Measurements from ENCODE around the gene CD81. TPM values are rescaled to one million over a fixed set of nuclear protein-coding genes. Genes with fewer than 3 reads are reported as not detected.
"Not testable (repeated sequence)": the region's sequence is repeated elsewhere in the genome, so short reads cannot be mapped to it uniquely, and the experiment has no call there.

Gene CD81
- total RNA-seq, 2 experiments from 2014 or later, result 181 to 183 TPM

DNA sequence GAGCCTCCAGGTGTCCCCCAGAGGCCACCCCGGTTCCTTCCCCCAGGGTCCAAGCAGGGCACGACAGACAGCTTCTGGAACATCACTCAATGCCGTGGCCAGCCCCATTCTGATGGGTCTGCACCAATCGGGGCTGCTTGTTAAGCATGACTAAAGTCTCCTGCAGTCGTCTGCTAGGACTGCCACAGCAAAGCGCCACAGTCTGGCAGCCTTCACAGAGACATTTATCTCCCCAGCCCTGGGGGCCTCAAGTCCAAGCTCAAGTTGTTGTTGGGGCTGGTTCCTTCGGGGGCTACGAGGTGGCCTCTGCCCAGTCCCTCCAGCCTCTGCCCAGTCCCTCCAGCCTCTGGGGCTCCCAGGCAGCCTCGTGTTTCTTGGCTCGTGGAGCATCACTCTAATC, 14.0 kb upstream of the CD81 start:
- Histone ChIP-seq H3K27ac (ENCODE audit: low read depth in 1 of 2, low read length in 2 of 2) (no peak overlapping the region), H3K36me3 (ENCODE audit: insufficient read depth, low read length) (no peaks in the 10 kb centered on the region), H3K4me3 (ENCODE audit: low read length) (no peak overlapping the region), H3K27me3 (ENCODE audit: control insufficient read depth in 1 of 2, insufficient read depth in 2 of 2, low read length in 2 of 2) (no peaks in the 10 kb centered on the region), H3K9me3 (ENCODE audit: control insufficient read depth in 1 of 2, insufficient read depth in 1 of 2, low read length in 2 of 2) (no peaks in the 10 kb centered on the region), H3K4me1 (ENCODE audit: insufficient read depth, low read length) (no peaks in the 10 kb centered on the region)
- DNase-seq (no peak), ATAC-seq (ENCODE audit: poor library complexity) (no peak)
- no peaks in the 10 kb centered on the region for H3K27me3 Mint-ChIP-seq
- POLR2A ChIA-PET, result no interaction called here
- intact Hi-C loops (cut with DNase I, micrococcal nuclease), result no loop called here
- no peaks in the 10 kb centered on the region for H3K9me3 Mint-ChIP-seq
- no peak overlapping the region for H3K4me3 Mint-ChIP-seq
- CTCF ChIA-PET, result no interaction called here
- TF ChIP-seq CTCF (IDR thresholded peaks at IDR 0.05), result no peak
- H3K4me1 Mint-ChIP-seq (ENCODE audit: low read depth), result no peaks in the 10 kb centered on the region
- H3K27ac Mint-ChIP-seq, result no peak overlapping the region
- H3K36me3 Mint-ChIP-seq (ENCODE audit: low read depth), result no peaks in the 10 kb centered on the region

DNA sequence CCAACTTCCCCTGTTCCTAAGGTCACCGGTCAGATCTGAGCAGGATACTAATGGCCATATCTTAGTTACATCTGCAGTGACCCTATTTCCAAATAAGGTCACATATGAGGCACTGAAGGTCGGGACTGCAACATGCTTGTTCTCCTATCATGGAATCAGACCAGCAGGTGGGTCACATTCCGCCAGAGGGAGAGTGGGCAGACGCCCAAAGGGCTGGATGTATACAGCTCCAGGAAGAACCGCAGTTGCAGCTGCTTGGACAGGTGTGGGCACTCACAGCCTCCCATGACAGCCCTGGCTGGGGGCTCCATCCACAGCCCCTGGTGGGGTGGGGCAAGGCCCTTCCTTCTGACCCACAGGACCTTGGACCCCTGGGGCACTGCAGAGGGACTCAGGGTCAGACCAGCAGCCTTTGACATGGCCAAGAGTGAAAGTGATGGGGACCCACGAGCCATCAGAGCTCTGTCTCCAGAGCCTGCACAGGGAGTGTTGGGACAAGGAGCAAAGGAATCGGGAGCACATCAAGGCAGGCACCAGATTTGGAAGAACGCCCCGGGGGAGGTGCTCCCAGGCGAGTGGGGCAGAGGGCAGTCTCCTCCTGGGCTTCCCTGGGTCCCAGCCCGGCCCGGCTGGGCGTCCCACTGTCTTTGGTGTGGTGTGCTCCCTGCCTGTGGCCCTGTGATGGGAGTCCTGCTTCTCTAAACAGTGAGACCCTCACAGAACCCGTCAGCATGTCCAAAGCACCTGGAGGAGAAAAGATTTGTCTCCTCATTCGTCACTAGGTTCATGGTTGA, 13.3 kb upstream of the CD81 start:
- POLR2A ChIA-PET, result no interaction called here
- Mint-ChIP-seq H3K36me3 (ENCODE audit: low read depth) (no peaks in the 10 kb centered on the region), H3K27ac (no peak overlapping the region), H3K9me3 (no peaks in the 10 kb centered on the region), H3K27me3 (no peaks in the 10 kb centered on the region), H3K4me1 (ENCODE audit: low read depth) (no peaks in the 10 kb centered on the region), H3K4me3 (no peak overlapping the region)
- H3K36me3 ChIP-seq (ENCODE audit: insufficient read depth, low read length), result no peaks in the 10 kb centered on the region
- H3K4me1 ChIP-seq (ENCODE audit: insufficient read depth, low read length), result no peaks in the 10 kb centered on the region
- H3K4me3 ChIP-seq (ENCODE audit: low read length), result no peak overlapping the region
- H3K27ac ChIP-seq (ENCODE audit: low read depth in 1 of 2, low read length in 2 of 2), result no peak overlapping the region
- no peak for DNase-seq
- CTCF ChIA-PET, result no interaction called here
- no peak for TF ChIP-seq CTCF (IDR thresholded peaks at IDR 0.05)
- intact Hi-C loops (cut with DNase I, micrococcal nuclease), result no loop called here
- H3K9me3 ChIP-seq (ENCODE audit: control insufficient read depth in 1 of 2, insufficient read depth in 1 of 2, low read length in 2 of 2), result no peaks in the 10 kb centered on the region
- no peak for ATAC-seq (ENCODE audit: poor library complexity)
- H3K27me3 ChIP-seq (ENCODE audit: control insufficient read depth in 1 of 2, insufficient read depth in 2 of 2, low read length in 2 of 2), result no peaks in the 10 kb centered on the region

GRCh38 chr11:2364386-2364785, 12.7 kb upstream of the CD81 start:
- H3K27me3 Mint-ChIP-seq; H3K9me3 ChIP-seq (ENCODE audit: control insufficient read depth in 1 of 2, insufficient read depth in 1 of 2, low read length in 2 of 2); H3K36me3 Mint-ChIP-seq (ENCODE audit: low read depth); H3K4me3 ChIP-seq (ENCODE audit: low read length); CTCF ChIA-PET; H3K27ac Mint-ChIP-seq; ATAC-seq (ENCODE audit: poor library complexity); DNase-seq; H3K27me3 ChIP-seq (ENCODE audit: control insufficient read depth in 1 of 2, insufficient read depth in 2 of 2, low read length in 2 of 2); H3K27ac ChIP-seq (ENCODE audit: low read depth in 1 of 2, low read length in 2 of 2); H3K4me3 Mint-ChIP-seq; H3K4me1 ChIP-seq (ENCODE audit: insufficient read depth, low read length); intact Hi-C loops (cut with DNase I, micrococcal nuclease); H3K9me3 Mint-ChIP-seq; H3K36me3 ChIP-seq (ENCODE audit: insufficient read depth, low read length); H3K4me1 Mint-ChIP-seq (ENCODE audit: low read depth); POLR2A ChIA-PET: not testable (repeated sequence)
